GM18867 (cell line): ENCODE results near the gene ZNF821.
"Not testable (repeated sequence)": the region's sequence is repeated elsewhere in the genome, so short reads cannot be mapped to it uniquely, and the experiment has no call there.

Experiments
- ATAC-seq: cut with Tn5 transposase; IDR thresholded peaks from one replicate; pipeline ENCODE4 v1.9.1; 2021; ENCODE audit warnings: mild to moderate bottlenecking, moderate library complexity; ENCODE audit not compliant: unreplicated experiment

ZNF821 gene

DNA sequence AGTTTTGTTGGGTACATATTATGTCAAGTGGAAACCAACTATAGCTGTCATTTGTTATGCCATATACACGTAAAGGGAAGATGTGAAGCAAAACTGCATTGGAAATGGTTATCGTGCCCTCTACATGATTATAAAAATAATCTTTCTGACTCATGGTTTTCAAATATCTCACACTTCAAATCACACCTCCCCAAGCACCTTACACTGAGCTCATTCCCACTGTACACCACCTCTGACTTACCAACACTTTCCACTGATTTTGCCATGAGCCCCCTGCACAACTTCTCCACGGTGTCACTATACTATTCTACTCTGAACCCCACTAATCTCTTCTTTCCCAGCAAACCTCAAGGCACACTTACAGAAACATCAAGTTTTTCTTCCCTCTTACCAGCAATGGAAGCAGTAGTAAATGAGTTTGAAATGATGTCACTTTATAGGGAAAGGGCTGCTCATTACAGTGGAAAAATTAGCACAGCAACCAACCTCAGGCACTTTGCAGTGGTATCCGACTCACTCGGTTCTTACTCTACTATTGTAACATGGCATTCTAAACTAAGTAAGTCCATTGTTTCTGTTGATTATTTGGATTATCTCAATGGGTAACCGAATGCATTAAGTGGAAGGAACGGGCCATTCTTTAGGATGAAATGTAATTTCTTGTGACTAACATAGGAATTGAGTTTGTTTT lies 18.7 kb downstream of the ZNF821 start:
- ATAC-seq, result no peak

DNA sequence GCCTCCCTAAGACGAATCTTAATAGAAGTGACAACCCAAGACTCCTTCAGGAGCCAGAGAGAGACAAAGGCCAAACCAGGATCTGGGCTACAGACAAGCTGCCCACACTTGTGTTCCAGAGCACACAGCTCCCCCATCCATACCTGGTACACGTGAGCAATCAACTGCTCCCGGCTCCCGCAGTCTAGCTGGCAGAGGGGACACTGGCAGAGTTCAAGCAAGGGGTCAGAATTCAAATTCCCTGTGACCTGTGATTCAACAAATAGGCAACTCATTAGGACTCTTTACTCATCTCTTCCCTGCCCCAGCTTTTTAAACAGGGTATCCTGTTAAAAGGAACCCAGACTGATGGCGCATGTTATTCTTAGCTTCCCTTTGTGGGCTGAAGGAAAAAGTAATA lies 20.0 kb downstream of the ZNF821 start:
- no peak for ATAC-seq

DNA sequence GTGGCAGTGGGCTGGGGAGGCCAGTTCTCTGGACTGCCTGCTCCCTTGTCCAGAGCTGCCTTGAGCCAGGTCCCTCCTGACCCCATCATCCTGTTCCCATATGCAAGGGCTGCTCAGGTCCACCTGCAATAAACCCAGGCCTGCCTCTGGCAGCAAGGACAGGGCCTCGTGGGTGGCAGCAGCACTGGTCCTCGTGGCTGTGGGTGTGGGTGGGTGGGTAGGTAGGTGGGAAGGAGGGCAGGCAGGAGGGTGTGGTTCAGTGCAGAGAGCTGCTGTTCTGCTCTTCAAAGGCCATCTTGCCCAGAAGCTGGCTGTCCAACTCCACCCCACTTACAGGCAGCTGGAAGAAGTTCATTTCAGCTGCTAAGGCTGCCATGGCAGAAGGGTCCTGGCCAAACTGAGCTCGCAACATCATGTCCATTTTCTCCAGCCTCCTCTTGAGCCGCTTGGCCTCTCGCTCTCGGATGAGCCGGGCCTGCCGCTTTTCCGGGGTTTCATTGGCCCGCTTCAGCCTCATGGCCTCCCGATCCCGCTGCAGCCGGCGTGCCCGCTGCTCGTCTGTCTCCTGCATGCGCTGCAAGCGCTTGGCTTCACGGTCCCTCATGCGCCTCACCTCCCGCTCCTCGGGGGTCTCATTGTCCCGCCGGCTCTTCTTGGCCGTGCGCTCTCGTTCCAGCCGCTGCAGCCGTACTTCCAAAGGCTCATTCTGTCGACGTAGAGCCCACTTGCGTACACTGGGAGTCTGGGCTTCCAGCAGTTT lies 24.0 kb downstream of the ZNF821 start:
- ATAC-seq, result no peak

DNA sequence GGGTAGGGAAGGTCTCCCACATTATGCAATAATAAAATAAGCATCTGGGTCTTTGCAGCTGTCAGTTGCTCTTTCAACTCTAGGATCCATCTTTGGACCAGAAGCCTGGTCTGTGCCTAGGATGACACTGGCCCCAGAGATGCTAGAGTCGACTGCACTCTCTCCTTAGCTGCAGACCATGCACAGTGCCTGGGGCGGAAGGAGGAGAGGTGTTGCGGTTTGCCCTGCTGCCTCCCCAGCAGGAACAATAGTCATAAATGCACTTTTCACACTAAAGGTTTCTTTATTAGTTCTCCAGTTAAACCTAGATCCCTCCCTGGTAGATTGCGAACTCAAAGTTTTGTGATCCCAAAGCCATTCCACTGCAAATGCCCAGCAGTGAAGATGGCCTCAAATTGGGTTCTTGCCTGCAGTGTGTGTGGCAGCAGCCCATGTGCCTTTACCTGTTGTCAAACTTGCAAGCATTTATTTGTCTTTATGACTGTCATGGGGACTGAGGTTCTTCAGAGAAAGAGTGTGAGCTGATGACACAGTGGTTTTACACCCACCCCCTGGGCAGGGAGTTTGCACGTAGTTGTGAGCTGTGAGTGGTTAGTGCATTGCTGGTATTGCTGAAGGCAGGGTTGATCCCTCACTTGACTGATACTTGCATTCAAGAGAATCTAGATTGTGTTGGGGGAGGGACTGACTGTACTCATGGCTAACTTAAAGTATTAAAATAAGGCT lies 27.9 kb downstream of the ZNF821 start:
- ATAC-seq, result no peak

DNA sequence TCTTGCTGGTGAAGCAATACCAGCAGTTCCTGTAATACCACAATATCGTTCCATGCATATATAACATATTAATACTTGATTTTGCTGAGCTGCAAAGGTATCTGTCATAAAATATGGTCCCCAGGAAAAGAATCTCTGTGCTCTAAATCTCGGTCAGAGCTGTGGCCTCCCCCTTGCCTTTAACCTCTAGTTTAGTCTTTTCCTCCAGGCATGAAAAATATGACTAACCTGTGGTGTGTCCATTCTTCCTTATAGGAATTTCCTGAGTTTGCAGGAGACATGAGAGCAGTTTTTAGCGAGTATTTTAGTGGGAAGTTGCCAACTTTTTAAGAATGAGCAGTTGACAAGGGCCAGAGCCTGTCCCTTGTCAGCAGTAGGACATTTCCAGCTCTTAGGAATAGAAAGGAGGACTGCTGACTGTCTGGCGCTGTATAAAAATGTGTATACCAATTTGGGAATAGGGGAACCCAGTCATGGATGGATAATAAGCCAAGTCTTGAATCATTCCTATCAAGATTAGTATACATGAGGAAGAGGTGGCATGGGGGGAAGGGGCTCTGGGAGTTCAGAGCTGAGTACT lies 29.5 kb downstream of the ZNF821 start:
- no peak for ATAC-seq

DNA sequence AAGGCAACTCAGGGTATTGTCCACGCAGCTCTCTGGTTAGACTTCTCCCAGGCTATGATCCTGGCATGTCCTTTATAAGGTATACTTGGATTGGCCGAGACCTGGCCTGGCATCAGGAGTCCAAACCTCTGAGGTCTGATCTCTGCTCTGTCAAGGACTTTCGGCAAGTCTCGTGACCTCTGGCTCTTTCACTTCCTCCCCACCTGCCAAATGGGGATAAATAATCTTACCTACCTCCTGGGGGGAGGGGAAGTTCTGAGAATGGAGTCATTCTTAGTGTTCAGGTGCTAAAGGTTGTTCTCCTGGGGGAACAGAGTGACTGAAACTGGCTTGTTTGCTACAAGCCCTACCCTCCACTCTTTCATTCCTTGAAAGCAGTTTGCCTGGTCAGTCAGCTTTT lies 30.6 kb downstream of the ZNF821 start:
- peak; percentile 77 for ATAC-seq

DNA sequence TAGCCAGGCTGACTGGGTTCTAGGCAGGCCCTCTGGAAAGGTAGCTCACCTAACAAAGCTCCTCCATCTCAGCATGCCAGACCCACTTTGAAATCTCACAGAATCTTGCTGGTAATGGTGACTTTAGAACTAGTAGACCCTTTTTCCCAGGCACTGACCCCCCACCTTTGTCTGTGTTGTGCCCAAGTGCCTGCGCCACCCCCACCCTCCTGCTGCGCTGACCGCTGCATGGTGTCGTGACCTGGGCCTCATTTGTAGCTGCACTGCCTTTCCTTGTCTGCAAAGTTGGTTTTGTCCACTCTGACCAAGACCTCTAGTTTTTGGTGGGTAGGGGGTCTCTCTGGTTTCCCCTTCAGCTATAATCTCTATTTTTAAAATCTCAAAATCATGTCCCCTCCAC lies 31.4 kb downstream of the ZNF821 start:
- no peak for ATAC-seq

DNA sequence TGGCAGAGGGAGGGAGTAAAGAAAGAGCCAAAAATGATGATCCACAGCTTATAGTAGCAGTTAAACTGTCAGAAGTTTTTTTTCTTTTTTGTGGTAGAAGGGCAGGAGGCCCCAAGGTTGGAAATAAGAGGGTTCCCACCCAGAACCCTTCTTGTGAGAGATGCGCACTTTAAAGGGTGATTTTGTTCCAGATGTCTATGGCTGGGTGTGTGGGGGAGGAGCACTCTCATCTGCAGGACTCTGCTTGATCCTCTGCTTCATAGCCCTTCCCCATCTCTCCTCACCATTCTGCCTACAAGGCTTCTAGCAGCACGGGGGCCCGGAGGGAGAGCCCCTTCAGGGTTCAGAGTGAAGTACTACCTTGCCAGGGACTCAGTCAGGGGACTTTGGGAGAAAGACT lies 31.8 kb downstream of the ZNF821 start:
- no peak for ATAC-seq

DNA sequence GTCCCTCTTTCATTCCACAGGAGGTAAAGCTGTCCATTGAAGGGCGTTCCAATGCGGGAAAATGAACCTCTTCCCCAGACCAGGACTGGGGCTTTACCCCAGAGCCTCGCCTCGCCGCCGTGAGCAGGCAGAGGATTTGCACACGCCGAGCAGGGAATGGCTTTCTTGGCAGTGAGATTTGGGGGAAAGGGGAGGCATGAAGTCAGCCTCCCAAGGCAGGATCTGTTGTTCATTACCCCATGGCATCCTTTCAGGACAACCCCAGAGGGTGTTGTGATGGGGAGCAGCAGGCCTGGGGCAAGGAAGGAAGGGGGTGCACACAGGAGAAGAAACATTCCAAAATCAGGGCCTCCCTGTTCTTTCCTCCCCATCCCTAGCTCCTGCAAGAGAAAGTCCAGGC lies 32.2 kb downstream of the ZNF821 start:
- ATAC-seq, result no peak

DNA sequence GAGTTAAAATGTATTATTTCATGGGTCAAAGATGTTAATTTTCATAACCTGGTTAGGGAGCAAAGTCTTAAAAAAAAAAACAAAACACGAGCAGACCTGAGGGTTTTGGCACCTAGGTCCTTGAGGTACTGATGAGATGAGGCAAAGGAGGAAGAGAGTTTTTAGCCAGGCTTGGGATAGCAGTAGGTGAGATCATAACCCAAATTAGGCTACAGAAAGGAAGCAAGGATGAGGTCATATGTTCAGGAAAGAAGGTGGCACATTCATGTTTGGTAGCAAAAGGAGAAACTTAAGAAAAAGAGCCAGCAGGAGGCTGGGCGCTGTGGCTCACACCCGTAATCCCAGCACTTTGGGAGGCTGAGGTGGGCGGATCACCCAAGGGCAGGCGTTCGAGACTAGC lies 35.4 kb downstream of the ZNF821 start:
- no peak for ATAC-seq

DNA sequence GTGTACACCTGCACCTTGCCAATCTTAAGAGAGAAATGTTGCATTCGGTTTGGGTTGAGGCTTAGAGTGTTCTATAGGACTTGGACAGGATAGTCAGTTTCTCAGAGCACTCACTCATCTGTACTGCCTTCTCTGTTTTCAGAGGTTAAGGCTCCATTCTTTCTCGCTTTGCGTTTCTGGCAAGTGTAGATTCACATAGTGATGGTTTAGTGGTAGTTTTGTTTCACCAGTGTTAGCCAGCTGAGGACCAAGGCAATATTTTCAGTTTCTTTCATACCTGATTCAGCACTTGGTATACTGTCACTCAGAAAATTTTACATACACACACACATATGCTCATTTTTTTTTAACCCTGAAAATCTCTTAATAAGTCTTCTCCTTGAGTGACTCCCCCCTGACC lies 36.9 kb downstream of the ZNF821 start:
- no peak for ATAC-seq

DNA sequence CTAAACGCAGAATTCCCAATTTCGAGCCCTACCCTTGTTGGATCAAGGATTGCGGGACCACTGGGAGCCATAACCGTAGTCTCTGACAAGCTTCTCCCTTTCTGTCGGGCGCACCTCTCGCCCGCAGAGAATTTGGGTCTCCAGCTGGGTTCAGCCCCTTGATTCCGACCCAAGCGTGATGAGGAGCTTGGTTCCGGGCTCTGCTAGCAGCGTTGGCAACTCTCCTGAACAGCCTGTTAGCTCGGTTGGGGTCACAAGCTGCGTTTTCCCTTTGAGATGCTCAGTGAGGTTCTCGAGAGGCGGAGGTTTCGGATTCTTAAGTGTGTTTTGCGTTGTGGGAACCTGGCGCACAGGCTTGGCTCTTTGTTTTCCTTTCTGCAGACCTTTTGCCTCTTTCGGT lies 37.6 kb downstream of the ZNF821 start:
- no peak for ATAC-seq

DNA sequence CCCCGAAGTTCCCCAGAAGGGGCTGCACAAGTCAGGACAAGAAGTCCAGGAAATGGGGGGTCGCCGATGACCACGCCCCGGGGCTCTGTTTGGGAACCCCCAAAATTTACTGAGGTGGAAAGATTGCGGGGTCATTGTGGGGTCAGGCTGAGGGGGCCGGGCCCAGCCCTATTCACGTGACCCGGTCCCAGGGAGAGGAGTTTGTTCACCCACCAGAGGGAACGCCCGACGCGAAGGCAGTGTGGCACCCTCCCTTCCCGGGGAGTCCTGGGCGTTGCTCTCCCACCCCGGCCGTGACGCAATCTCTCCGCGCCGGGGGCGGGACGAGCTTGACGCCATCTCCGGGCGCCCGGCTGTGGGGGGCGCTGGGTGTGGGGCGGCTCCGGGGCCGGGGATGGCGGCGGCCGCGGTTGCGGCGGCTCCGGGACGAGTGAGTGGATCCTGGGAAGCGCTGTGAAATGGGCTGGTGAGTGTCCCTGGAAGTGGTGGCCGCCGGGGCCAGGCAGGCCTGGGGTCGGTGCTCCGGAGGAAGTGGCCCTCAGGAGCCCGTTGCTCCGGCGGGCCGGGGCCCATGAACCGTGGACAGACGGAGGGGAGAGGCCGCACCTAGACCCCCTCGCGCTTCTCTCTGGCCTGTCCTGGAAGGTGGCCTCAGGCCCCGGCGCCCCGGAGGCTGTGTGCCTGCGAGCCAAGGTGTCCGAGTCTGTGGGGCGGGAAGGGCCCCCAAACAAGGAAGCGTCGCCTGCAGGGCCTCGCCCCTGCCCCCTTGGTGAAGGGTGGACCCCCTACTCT lies 38.1 kb downstream of the ZNF821 start, which contains the start of gene ATXN1L:
ATXN1L (plus strand) TSS at position 338 of the 792 bp plus-strand sequence. CDS start 3,765 bp downstream, outside the sequence.
- peak; percentile 66 for ATAC-seq

DNA sequence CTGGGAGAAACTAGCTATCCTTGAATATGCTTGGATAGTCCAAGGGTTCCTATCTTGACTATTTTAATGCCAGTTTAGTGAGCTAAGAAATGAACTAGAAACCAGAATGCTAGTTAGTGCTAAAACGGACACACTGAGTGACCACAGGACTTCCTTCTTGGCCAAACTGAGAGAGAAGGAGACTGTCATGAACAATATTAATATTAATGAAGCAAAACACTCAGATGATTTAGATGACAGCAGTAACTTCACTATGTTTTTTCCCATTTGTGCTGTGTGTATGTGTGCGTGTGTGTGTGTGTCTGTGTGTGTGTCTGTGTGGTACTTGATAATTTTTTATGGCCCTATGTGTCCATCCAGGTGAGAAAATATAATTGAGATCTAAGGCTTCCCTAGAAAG lies 40.4 kb downstream of the ZNF821 start:
- no peak for ATAC-seq

DNA sequence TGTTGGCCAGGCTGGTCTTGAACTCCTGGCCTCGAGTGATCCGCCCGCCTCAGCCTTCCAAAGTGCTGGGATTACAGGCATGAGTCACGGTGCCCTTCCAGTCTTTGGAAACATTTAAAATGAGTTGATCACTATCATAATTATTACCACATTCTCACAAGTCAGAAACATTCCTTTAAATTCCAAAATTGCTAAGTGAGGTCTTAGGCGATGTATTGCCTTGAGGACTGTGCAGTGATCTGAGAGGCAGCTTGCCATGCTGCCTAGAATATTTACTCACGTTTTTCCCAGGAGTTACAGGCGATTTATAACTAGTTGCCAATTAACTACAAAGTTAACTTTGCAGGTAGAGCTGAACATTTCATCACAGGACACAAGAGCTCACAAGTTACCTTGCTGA lies 43.9 kb downstream of the ZNF821 start:
- ATAC-seq, result no peak

DNA sequence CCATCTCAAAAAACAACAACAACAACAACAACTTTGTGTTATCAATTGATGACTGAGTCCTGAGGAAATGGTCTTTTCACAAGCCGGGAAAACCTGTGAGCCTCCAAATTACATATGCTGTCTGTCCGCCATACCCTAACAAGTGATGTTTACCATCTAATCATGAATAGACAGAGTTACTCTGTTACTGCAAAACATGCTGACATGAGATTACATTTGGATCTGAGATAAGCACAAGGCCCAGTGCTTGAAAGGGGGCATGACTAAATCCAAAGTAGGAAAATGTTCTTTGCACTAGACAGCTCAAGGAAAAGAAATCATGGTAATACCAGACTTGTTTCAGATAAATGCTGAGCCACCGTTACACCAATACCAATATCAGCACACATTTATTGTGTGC lies 46.8 kb downstream of the ZNF821 start:
- no peak for ATAC-seq

DNA sequence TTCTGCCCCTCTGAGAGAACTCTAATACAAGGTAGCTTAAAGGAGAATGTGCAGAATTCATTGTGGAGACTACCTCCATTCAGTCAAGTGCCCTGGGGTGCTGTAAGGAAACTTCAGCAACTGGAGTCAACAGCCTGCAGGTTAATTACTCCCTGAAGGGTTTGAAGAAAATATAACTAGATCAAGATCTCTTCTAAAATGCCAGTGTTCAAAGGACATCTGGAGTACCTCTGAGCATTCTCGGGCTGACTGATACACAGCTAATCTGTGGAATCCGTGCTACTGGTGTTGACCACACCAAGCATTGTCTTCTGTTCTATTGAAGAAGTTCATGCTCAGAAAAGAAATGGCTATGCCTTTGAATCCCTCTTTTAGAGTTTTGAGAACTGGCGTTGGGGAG lies 49.7 kb downstream of the ZNF821 start:
- ATAC-seq, result no peak

DNA sequence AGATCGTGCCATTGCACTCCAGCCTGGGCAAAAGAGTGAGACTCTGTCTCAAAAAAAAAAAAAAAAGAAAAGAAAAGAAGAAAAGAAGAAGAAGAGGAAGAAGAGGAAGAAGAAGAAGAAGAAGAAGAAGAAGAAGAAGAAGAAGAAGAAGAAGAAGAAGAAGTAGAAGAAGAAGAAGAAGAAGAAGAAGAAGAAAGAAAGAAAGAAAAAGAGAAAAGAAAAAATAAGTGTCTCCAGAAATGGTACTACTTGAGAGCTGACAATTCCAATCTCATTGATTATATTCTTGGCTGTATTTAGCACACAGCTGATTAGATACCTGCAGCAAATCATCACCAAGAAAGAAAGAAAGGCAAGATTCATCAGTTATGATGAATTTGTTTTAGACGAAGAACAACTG lies 51.9 kb downstream of the ZNF821 start:
- ATAC-seq, result not testable (repeated sequence)

DNA sequence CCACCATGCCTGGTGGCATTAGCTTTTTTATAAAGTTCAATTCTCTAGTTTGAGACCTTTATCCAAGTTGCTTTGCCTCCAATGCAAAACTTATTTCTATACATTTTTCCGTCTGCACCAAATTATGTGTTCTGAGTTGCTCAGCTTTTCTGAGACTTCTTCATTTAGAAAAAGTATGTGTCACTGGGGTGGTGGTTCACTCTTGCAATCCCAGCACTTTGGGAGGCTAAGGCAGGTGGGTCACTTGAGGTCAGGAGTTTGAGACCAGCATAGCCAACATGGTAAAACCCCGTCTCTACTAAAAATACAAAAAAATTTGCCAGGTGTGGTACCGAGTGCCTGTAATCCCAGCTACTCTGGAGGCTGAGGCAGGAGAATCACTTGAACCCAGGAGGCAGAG lies 52.3 kb downstream of the ZNF821 start:
- not testable (repeated sequence) for ATAC-seq

DNA sequence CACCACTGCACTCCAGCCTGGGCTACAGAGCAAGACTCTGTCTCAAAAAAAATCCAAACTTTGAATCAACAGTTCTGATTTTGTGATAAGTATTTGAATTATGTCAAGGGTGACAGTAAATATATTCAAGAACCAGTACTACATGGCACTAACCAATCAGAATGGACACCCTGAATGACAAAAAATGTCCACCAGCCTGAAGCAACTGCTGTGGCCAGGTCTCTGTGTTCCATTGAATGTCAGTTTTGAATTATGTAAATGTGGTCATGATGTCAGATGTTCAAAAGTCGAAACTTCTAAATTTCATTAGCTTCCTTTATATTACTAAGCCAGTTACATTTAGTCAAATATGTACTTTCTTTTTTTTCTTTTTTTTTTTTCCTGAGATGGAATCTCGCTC lies 53.6 kb downstream of the ZNF821 start:
- no peak for ATAC-seq

DNA sequence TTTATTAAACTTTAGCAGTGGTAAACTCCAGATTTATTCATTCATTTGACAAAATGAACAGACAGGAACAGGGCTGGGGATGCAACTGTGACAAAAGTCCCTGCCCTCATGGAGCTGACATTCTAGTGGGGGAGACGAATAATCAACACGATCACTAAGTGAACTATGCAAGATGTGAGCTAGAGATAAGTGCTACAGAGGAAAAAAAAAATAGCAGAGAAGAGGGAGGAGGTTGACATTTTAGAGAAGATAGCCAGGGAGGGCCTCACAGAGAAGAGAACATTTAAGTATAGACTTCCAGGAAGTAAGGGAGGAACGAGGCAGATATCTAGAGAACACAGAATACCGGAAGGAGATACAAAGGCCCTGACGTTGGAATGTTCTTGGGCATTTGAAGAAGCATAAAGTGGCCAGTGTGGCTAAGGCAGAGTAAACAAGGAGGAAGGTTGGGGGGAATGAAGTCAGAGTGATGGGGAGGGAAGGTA lies 57.4 kb downstream of the ZNF821 start:
- ATAC-seq, result no peak
